Measurements from ENCODE around the gene PRKRA.

- no peak for TF ChIP-seq POLR2A (IDR thresholded peaks at IDR 0.05)
- TF ChIP-seq CTCF (IDR thresholded peaks at IDR 0.05): no peak
Observed at GRCh38 chr2:178476477-178476876, 25.5 kb upstream of the PRKRA start.

All from body of pancreas (tissue), 4 donors.